Measurements from ENCODE around the gene IL2RA. TPM values are rescaled to one million over a fixed set of nuclear protein-coding genes. Genes with fewer than 3 reads are reported as not detected.

The IL2RA gene
- polyA plus RNA-seq, 1 experiment, result not detected

DNA sequence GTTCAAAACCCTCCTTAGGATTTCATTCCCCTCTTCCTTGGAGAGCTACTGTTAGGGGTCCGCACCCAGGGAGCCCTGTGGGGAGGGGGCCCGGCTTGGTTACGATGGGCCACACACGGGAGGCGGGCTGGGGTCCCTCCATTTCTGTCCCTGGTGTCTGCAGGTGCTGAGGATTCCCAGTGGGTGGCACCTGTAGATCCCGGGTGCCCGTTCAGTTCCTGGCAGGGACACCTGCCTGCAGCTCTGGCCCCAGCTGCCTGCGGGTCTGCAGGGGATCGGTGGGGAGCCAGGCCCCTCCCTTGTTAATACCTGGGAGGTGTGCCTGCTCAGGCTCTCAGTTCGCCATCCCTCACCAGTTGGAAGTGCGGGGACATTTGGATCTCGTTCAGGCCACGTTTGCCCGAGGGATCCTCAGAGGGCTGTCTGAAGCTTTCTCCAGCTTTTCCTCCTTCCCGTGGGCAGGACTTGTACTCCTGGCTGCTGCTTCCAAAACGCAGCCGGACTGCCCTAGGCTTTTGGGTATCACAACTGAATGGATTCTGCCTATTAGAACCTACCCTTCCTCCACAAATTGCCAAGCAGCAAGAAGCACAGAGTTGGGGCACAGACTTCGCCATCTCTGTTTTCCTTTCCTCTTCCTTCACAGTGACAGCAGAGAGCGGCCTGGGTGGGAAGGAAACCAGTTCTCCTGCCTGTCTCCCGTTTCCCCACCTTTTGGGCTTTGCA lies 62.6 kb downstream of the IL2RA start:
- Histone ChIP-seq H3K27ac (ENCODE audit: low read depth, low read length) (no peak overlapping the region), H3K27me3 (ENCODE audit: control insufficient read depth, insufficient read depth, low read length) (peaks cover 12% of the 10 kb centered on the region), H3K9me3 (ENCODE audit: control insufficient read depth, insufficient read depth, low read length) (no peaks in the 10 kb centered on the region), H3K4me3 (ENCODE audit: low read depth, low read length) (no peak overlapping the region)
- POLR2A ChIA-PET, result no interaction called here
- DNase-seq (ENCODE audit: low read depth, low spot score), result no peak
- TF ChIP-seq, protein P1, sequence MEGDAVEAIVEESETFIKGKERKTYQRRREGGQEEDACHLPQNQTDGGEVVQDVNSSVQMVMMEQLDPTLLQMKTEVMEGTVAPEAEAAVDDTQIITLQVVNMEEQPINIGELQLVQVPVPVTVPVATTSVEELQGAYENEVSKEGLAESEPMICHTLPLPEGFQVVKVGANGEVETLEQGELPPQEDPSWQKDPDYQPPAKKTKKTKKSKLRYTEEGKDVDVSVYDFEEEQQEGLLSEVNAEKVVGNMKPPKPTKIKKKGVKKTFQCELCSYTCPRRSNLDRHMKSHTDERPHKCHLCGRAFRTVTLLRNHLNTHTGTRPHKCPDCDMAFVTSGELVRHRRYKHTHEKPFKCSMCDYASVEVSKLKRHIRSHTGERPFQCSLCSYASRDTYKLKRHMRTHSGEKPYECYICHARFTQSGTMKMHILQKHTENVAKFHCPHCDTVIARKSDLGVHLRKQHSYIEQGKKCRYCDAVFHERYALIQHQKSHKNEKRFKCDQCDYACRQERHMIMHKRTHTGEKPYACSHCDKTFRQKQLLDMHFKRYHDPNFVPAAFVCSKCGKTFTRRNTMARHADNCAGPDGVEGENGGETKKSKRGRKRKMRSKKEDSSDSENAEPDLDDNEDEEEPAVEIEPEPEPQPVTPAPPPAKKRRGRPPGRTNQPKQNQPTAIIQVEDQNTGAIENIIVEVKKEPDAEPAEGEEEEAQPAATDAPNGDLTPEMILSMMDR (IDR thresholded peaks at IDR 0.05; ENCODE audit: low read depth, low read length), result no peak
- CTCF ChIA-PET, result no interaction called here

- TF ChIP-seq, protein P1 (IDR thresholded peaks at IDR 0.05; ENCODE audit: low read depth, low read length), result no peak
- Histone ChIP-seq H3K4me3 (ENCODE audit: low read depth, low read length) (no peak overlapping the region), H3K27ac (ENCODE audit: low read depth, low read length) (no peak overlapping the region), H3K27me3 (ENCODE audit: control insufficient read depth, insufficient read depth, low read length) (peaks cover 12% of the 10 kb centered on the region), H3K9me3 (ENCODE audit: control insufficient read depth, insufficient read depth, low read length) (no peaks in the 10 kb centered on the region)
- DNase-seq (ENCODE audit: low read depth, low spot score), result no peak
- ChIA-PET POLR2A (no interaction called here), CTCF (no interaction called here)
These were observed 65.5 kb downstream of the IL2RA start for GRCh38 chr10:5996696-5997095.

- Histone ChIP-seq H3K4me3 (ENCODE audit: low read depth, low read length) (no peak overlapping the region), H3K9me3 (ENCODE audit: control insufficient read depth, insufficient read depth, low read length) (peaks cover 3% of the 10 kb centered on the region; the same call in 1 of the 2 replicates), H3K27ac (ENCODE audit: low read depth, low read length) (no peak overlapping the region), H3K27me3 (ENCODE audit: control insufficient read depth, insufficient read depth, low read length) (peaks cover 15% of the 10 kb centered on the region)
- POLR2A ChIA-PET, result no interaction called here
- CTCF ChIA-PET, result no interaction called here
- no peak for DNase-seq (ENCODE audit: low read depth, low spot score)
- TF ChIP-seq, protein P1 (IDR thresholded peaks at IDR 0.05; ENCODE audit: low read depth, low read length), result no peak
These were observed 69.8 kb downstream of the IL2RA start for GRCh38 chr10:5992398-5992797.

DNA sequence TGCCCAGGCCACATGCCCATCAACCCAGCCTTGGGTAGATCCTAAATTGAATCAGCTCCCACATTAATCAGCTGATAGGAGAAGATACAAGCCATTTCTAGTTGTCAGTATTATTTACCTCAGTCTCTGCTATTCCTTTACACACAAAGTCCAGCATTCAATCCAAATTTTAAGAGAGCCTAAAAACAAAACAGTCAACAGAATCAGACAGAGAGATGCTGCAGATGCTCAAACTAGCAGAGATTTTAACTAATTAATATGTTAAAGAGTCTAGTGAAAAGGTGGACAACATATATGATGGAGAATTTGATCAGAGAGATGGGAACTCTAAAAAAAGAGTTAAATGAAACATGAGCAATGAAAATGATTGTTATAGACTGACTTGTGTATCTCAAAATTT lies 70.5 kb downstream of the IL2RA start:
- POLR2A ChIA-PET, result no interaction called here
- CTCF ChIA-PET, result no interaction called here
- no peak overlapping the region for H3K4me3 ChIP-seq (ENCODE audit: low read depth, low read length)
- TF ChIP-seq, protein P1 (IDR thresholded peaks at IDR 0.05; ENCODE audit: low read depth, low read length), result no peak
- H3K9me3 ChIP-seq (ENCODE audit: control insufficient read depth, insufficient read depth, low read length), result peaks cover 3% of the 10 kb centered on the region; the same call in 1 of the 2 replicates
- H3K27ac ChIP-seq (ENCODE audit: low read depth, low read length), result no peak overlapping the region
- DNase-seq (ENCODE audit: low read depth, low spot score), result no peak
- H3K27me3 ChIP-seq (ENCODE audit: control insufficient read depth, insufficient read depth, low read length), result peaks cover 21% of the 10 kb centered on the region

- ChIA-PET POLR2A (no interaction called here), CTCF (no interaction called here)
- TF ChIP-seq, protein P1 (IDR thresholded peaks at IDR 0.05; ENCODE audit: low read depth, low read length), result no peak
- no peak for DNase-seq (ENCODE audit: low read depth, low spot score)
- Histone ChIP-seq H3K27ac (ENCODE audit: low read depth, low read length) (no peak overlapping the region), H3K9me3 (ENCODE audit: control insufficient read depth, insufficient read depth, low read length) (peaks cover 3% of the 10 kb centered on the region; the same call in 1 of the 2 replicates), H3K27me3 (ENCODE audit: control insufficient read depth, insufficient read depth, low read length) (peaks cover 30% of the 10 kb centered on the region), H3K4me3 (ENCODE audit: low read depth, low read length) (no peak overlapping the region)
These were observed 72.4 kb downstream of the IL2RA start for GRCh38 chr10:5989756-5990155.

All from AG04450 (cell line).